NCI-H2196 (cell line): ENCODE data around the gene ANTXR1.

Experiments used
- DNase-seq: peaks from one replicate; lab custom pipeline; 2025; ENCODE audit not compliant: unreplicated experiment; lab: John Stamatoyannopoulos, UW

Gene ANTXR1

GRCh38 chr2:69013142-69013839 is at the start of gene ANTXR1:
ANTXR1 (plus strand) TSS chr2:69013179; CDS start chr2:69013500, 321 bp downstream.
- DNase-seq = peak; percentile 59

- no peak for DNase-seq
Measured at GRCh38 chr2:68964282-68964681, 48.7 kb upstream of the ANTXR1 start.

- no peak for DNase-seq
Measured at GRCh38 chr2:68968221-68968620, 44.8 kb upstream of the ANTXR1 start.

DNA sequence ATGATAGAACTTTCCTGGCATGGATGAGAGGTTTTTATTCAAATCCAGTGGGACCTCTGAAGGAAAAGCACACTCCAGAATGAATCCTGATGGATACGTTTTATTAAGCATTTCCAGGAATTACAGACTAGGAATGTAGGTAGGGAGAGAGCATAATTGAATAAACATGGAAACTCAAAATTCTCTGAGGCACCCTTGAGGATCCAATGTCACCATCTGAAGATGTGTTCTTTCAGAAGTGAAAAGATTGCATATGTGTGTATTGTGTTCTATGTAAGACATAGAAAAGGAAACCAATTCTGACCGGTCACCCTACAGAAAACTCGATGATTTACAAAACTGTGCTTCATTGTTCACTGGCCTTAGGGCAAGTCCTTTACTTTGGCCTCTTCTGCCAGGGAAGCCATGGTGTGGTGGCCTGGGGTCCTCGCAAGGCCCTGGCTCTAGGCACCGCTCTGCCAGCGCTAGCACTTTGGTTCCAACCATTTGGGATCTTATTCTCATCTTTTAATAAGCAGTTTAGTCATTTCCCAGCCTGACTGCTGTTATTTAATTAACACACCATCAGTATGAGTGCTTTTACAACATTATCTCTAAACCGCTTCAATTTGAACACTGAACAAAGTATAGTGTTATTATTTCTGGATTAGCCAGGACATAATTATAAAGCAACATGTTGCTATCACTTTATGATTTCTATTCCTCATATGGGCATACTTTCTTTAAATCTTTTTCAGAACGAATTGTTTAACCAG is 43.1 kb upstream of the ANTXR1 start:
- no peak for DNase-seq

- DNase-seq = no peak
Measured at GRCh38 chr2:68970566-68971265, 42.3 kb upstream of the ANTXR1 start.

- no peak for DNase-seq
Measured at GRCh38 chr2:68971591-68972231, 41.3 kb upstream of the ANTXR1 start.

DNA sequence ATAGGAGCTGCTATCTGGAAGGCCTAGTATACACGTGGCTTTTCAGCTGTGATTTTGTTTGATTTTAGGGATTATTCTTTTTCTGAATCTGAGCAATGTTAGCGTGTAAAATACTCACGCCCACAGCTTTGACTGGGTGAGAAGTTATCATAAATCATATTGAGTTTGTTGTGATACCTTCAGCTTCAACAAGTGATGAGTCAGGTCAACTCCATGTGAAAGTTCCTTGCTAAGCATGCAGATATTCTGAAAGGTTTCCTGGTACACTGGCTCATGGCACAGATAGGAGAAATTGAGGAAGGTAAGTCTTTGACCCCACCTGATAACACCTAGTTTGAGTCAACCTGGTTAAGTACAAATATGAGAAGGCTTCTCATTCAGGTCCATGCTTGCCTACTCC is 38.7 kb upstream of the ANTXR1 start, which contains the start of gene GKN1:
Gene GKN1 (plus strand): TSS at position 386 of the 400 bp plus-strand sequence. CDS start 42 bp downstream, outside the sequence.
- DNase-seq = no peak

- DNase-seq = no peak
Measured at GRCh38 chr2:68974946-68975665, 37.9 kb upstream of the ANTXR1 start.

GRCh38 chr2:68975844-68976243 is 37.1 kb upstream of the ANTXR1 start:
- DNase-seq = no peak

DNA sequence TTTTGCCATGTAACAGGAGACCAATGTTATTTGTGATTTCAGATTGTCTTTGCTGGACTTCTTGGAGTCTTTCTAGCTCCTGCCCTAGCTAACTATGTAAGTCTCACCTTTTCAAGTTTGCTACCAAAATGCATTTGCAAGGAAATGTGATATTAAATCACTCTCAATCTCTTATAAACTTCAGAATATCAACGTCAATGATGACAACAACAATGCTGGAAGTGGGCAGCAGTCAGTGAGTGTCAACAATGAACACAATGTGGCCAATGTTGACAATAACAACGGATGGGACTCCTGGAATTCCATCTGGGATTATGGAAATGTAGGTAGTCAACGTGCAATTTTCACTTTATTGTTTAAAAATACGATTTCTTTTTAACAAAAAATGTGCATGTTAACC is 35.5 kb upstream of the ANTXR1 start:
- DNase-seq = no peak

DNA sequence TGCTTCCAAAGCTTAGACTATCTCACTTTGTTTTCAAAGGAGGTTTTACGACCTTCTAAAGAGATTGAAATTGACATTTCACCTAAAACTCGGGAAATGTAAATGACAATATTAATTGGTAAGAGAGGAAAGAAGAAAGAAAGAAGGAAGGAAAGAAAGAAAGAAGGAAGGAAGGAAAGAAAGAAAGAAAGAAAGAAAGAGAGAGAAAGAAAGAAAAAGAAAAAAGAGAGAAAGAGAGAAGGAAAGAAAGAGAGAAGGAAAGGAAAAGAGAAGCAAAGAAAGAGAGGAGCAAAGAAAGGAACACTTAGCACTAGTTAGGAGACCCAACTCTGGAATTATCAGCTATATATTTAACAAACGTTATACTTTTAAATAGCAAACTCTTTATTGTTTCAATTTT is 34.9 kb upstream of the ANTXR1 start:
- no peak for DNase-seq

DNA sequence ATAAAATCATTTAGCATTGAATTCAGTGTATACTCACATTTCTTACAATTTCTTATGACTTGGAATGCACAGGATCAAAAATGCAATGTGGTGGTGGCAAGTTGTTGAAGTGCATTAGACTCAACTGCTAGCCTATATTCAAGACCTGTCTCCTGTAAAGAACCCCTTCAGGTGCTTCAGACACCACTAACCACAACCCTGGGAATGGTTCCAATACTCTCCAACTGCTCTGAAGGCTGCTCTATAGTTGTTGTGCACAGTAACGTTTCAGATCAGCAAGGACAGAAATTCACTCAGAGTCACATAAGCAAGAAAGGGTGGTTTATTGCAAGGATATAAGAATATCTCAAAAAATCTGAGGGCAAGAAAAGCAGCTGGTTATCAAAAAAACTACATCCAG is 32.0 kb upstream of the ANTXR1 start:
- DNase-seq = peak; percentile 3

- DNase-seq = no peak
Measured at GRCh38 chr2:68987021-68987503, 25.9 kb upstream of the ANTXR1 start.

DNA sequence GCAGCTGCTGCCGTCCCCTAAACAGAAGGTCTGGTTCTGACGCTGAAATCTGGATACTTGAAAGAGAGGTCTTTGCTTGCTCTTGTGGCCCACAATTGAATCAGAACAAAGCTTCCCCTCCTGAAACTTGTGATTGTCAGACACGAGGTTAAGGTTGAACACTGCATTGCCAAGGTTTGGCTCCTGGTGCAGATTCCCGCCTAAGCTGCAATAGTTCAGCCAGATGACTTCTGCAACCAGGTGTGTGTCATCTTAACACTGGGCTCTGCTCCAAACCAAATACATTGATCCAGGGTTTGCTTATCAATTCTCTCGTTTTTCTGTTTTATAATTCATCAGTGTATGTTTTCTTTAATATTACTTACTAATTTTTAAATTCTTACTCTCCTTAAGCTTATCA is 23.9 kb upstream of the ANTXR1 start:
- no peak for DNase-seq

GRCh38 chr2:68992341-68992740 is 20.6 kb upstream of the ANTXR1 start:
- DNase-seq = no peak

DNA sequence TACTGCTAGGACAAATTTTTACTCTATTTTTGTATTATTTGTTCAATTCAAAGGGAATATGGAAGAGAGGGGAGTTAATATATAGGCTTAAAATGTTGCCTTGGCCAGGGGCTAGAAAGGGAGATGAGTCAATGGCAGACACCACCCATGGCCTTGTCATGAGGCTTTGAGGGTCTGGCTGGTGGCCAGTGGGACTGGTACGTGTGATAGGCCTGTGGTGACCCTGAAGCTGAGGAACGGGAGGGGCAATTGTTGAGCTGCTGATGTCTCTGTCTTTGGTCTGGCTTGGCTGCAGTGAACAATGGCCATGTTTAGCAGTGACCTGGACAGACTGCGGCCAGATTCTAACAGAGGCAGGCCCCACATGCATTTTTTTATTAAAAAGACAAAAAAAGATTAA is 20.0 kb upstream of the ANTXR1 start:
- no peak for DNase-seq

GRCh38 chr2:68993660-68994059 is 19.3 kb upstream of the ANTXR1 start:
- no peak for DNase-seq

- no peak for DNase-seq
Measured at GRCh38 chr2:68994864-68995263, 18.1 kb upstream of the ANTXR1 start.

DNA sequence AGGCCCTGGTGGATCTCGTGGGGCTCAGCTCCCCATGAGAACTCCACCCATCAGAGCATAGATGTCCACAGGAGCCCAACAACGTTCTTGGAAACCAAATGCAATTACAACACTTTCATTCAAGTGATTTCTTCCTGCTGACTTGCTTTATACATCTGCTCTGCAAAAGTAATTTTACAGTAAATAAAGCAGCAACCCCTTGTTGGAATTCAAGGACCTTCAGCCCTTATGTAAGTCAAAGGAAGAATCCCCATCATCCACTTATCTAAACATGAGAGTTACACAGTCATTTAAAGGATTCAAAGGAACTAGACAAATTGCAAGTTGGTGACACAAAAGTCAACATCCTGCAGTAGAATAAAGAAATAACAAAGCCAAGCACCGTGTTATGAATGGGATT is 17.1 kb upstream of the ANTXR1 start:
- DNase-seq = no peak

GRCh38 chr2:68997401-68997800 is 15.6 kb upstream of the ANTXR1 start:
- DNase-seq = no peak

- DNase-seq = no peak
Measured at GRCh38 chr2:69001879-69002278, 11.1 kb upstream of the ANTXR1 start.
